NCI-H2029 (cell line): ENCODE measurements around the gene KCTD7.
"Not testable (repeated sequence)": the region's sequence is repeated elsewhere in the genome, so short reads cannot be mapped to it uniquely, and the experiment has no call there.

ENCODE experiments used
- DNase-seq: peaks from one replicate; lab custom pipeline; 2025; lab: John Stamatoyannopoulos, UW

KCTD7 gene

GRCh38 chr7:66682350-66683093, 53.8 kb downstream of the KCTD7 start:
- DNase-seq = no peak

- DNase-seq = not testable (repeated sequence)
Observed at GRCh38 chr7:66683094-66683769, 54.6 kb downstream of the KCTD7 start.

GRCh38 chr7:66683770-66684123, 55.1 kb downstream of the KCTD7 start:
- no peak for DNase-seq

GRCh38 chr7:66685663-66686062, 57.0 kb downstream of the KCTD7 start:
- DNase-seq = not testable (repeated sequence)

GRCh38 chr7:66687186-66687585, 58.5 kb downstream of the KCTD7 start:
- DNase-seq = no peak

GRCh38 chr7:66687672-66688071, 59.0 kb downstream of the KCTD7 start:
- DNase-seq = not testable (repeated sequence)

GRCh38 chr7:66689081-66689480, 60.4 kb downstream of the KCTD7 start:
- DNase-seq = no peak

- no peak for DNase-seq
Observed at GRCh38 chr7:66693331-66693730, 64.7 kb downstream of the KCTD7 start.
